Activated CD4-positive, alpha-beta T cell treated with anti-CD3 and anti-CD28 coated beads, Interleukin-2, amount 50 U/mL, for 24 hours (primary cell): ENCODE measurements around the gene PRDX3.

ENCODE experiments used
- DNase-seq, 2 donors: peaks; one replicate each; pipeline ENCODE4 v3.0.0-alpha.2; 2020; ENCODE audit warnings: low read depth in 1 of 2, low spot score in 1 of 2

PRDX3 gene

GRCh38 chr10:119178372-119179119 lies at the start of gene PRDX3:
PRDX3 (minus strand) TSS chr10:119178812; CDS start chr10:119178790, 22 bp downstream.
- DNase-seq, result peak; percentile 86 to 89

- DNase-seq, result no peak
Observed at GRCh38 chr10:119227825-119228224, 49.2 kb upstream of the PRDX3 start.

- DNase-seq, result no peak
Observed at GRCh38 chr10:119225083-119225658, 46.6 kb upstream of the PRDX3 start.

- DNase-seq, result no peak
Observed at GRCh38 chr10:119222966-119223386, 44.4 kb upstream of the PRDX3 start.

- no peak for DNase-seq
Observed at GRCh38 chr10:119222537-119222936, 43.9 kb upstream of the PRDX3 start.

- no peak for DNase-seq
Observed at GRCh38 chr10:119221666-119222065, 43.1 kb upstream of the PRDX3 start.

GRCh38 chr10:119221201-119221600 lies 42.6 kb upstream of the PRDX3 start:
- no peak for DNase-seq

- no peak for DNase-seq
Observed at GRCh38 chr10:119219871-119220270, 41.3 kb upstream of the PRDX3 start.

- no peak for DNase-seq
Observed at GRCh38 chr10:119217991-119218490, 39.4 kb upstream of the PRDX3 start.

GRCh38 chr10:119217401-119217800 lies 38.8 kb upstream of the PRDX3 start:
- DNase-seq, result no peak

- no peak for DNase-seq
Observed at GRCh38 chr10:119216127-119216526, 37.5 kb upstream of the PRDX3 start.

GRCh38 chr10:119215371-119215770 lies 36.8 kb upstream of the PRDX3 start:
- DNase-seq, result no peak

- DNase-seq, result no peak
Observed at GRCh38 chr10:119211625-119212441, 33.2 kb upstream of the PRDX3 start.

GRCh38 chr10:119211176-119211575 lies 32.6 kb upstream of the PRDX3 start:
- no peak for DNase-seq

GRCh38 chr10:119210633-119211032 lies 32.0 kb upstream of the PRDX3 start:
- no peak for DNase-seq

GRCh38 chr10:119209736-119210355 lies 31.2 kb upstream of the PRDX3 start:
- no peak for DNase-seq

- DNase-seq, result peak; percentile 22 to 56
Observed at GRCh38 chr10:119209035-119209735, 30.6 kb upstream of the PRDX3 start.

GRCh38 chr10:119208553-119208940 lies 29.9 kb upstream of the PRDX3 start:
- no peak for DNase-seq

GRCh38 chr10:119207713-119208552 lies 29.3 kb upstream of the PRDX3 start:
- peak in 1 of 2 donors; percentile 20 for DNase-seq

- peak; percentile 79 to 91 for DNase-seq
Observed at GRCh38 chr10:119207366-119207666, 28.7 kb upstream of the PRDX3 start, which contains the start of gene GRK5. GRK5 (plus strand) TSS chr10:119207571; CDS start chr10:119207918, 347 bp downstream.
